Measurements from ENCODE around the gene FKBP15.
"Not testable (repeated sequence)": the region's sequence is repeated elsewhere in the genome, so short reads cannot be mapped to it uniquely, and the experiment has no call there.

FKBP15 gene

GRCh38 chr9:113221003-113221799 is at the start of gene FKBP15, which contains the start of gene SLC31A1:
Gene FKBP15 (minus strand): TSS chr9:113221277. CDS start chr9:113221243, 34 bp downstream.
Gene SLC31A1 (plus strand): TSS chr9:113221544. CDS start chr9:113256149, 34,605 bp downstream.
- peak within 1 kb of the TSS; percentile 96 for H3K4me3 ChIP-seq (ENCODE audit: low read length)
- no peak for TF ChIP-seq ZNF274 (IDR thresholded peaks at IDR 0.05; ENCODE audit: low read depth, low read length)

GRCh38 chr9:113269871-113270270 is 48.8 kb upstream of the FKBP15 start:
- no peak overlapping the region for H3K4me3 ChIP-seq (ENCODE audit: low read length)
- TF ChIP-seq ZNF274 (IDR thresholded peaks at IDR 0.05; ENCODE audit: low read depth, low read length) = no peak

GRCh38 chr9:113269355-113269754 is 48.3 kb upstream of the FKBP15 start:
- H3K4me3 ChIP-seq (ENCODE audit: low read length) = no peak overlapping the region
- no peak for TF ChIP-seq ZNF274 (IDR thresholded peaks at IDR 0.05; ENCODE audit: low read depth, low read length)

- H3K4me3 ChIP-seq (ENCODE audit: low read length) = no peak overlapping the region
- TF ChIP-seq ZNF274 (IDR thresholded peaks at IDR 0.05; ENCODE audit: low read depth, low read length) = no peak
Measured at GRCh38 chr9:113267911-113268566, 47.0 kb upstream of the FKBP15 start.

GRCh38 chr9:113266174-113266573 is 45.1 kb upstream of the FKBP15 start:
- TF ChIP-seq ZNF274 (IDR thresholded peaks at IDR 0.05; ENCODE audit: low read depth, low read length) = no peak
- no peak overlapping the region for H3K4me3 ChIP-seq (ENCODE audit: low read length)

- no peak overlapping the region for H3K4me3 ChIP-seq (ENCODE audit: low read length)
- TF ChIP-seq ZNF274 (IDR thresholded peaks at IDR 0.05; ENCODE audit: low read depth, low read length) = no peak
Measured at GRCh38 chr9:113261917-113262671, 41.0 kb upstream of the FKBP15 start.

GRCh38 chr9:113258282-113258681 is 37.2 kb upstream of the FKBP15 start:
- no peak overlapping the region for H3K4me3 ChIP-seq (ENCODE audit: low read length)
- no peak for TF ChIP-seq ZNF274 (IDR thresholded peaks at IDR 0.05; ENCODE audit: low read depth, low read length)

- H3K4me3 ChIP-seq (ENCODE audit: low read length) = no peak overlapping the region
- no peak for TF ChIP-seq ZNF274 (IDR thresholded peaks at IDR 0.05; ENCODE audit: low read depth, low read length)
Measured at GRCh38 chr9:113257863-113258262, 36.8 kb upstream of the FKBP15 start.

GRCh38 chr9:113255438-113255837 is 34.4 kb upstream of the FKBP15 start:
- H3K4me3 ChIP-seq (ENCODE audit: low read length) = no peak overlapping the region
- no peak for TF ChIP-seq ZNF274 (IDR thresholded peaks at IDR 0.05; ENCODE audit: low read depth, low read length)

GRCh38 chr9:113254991-113255390 is 33.9 kb upstream of the FKBP15 start:
- no peak for TF ChIP-seq ZNF274 (IDR thresholded peaks at IDR 0.05; ENCODE audit: low read depth, low read length)

GRCh38 chr9:113250807-113251206 is 29.7 kb upstream of the FKBP15 start:
- no peak overlapping the region for H3K4me3 ChIP-seq (ENCODE audit: low read length)
- TF ChIP-seq ZNF274 (IDR thresholded peaks at IDR 0.05; ENCODE audit: low read depth, low read length) = no peak

More at GRCh38 chr9:113254991-113255390, 33.9 kb upstream of the FKBP15 start:
- no peak overlapping the region for H3K4me3 ChIP-seq (ENCODE audit: low read length)

GRCh38 chr9:113249661-113250060 is 28.6 kb upstream of the FKBP15 start:
- not testable (repeated sequence) for H3K4me3 ChIP-seq (ENCODE audit: low read length)

- no peak for TF ChIP-seq ZNF274 (IDR thresholded peaks at IDR 0.05; ENCODE audit: low read depth, low read length)
- no peak overlapping the region for H3K4me3 ChIP-seq (ENCODE audit: low read length)
Measured at GRCh38 chr9:113247640-113248039, 26.6 kb upstream of the FKBP15 start.

- TF ChIP-seq ZNF274 (IDR thresholded peaks at IDR 0.05; ENCODE audit: low read depth, low read length) = no peak
- no peak overlapping the region for H3K4me3 ChIP-seq (ENCODE audit: low read length)
Measured at GRCh38 chr9:113246928-113247327, 25.9 kb upstream of the FKBP15 start.

All from GM08714 (cell line).